HG02885 (cell line): ENCODE results near the gene ARL6IP5.

ENCODE experiments used
- ATAC-seq: cut with Tn5 transposase; IDR thresholded peaks from one replicate; pipeline ENCODE4 v1.9.1; 2021; ENCODE audit warnings: mild to moderate bottlenecking; ENCODE audit not compliant: unreplicated experiment, poor library complexity

ARL6IP5 gene

DNA sequence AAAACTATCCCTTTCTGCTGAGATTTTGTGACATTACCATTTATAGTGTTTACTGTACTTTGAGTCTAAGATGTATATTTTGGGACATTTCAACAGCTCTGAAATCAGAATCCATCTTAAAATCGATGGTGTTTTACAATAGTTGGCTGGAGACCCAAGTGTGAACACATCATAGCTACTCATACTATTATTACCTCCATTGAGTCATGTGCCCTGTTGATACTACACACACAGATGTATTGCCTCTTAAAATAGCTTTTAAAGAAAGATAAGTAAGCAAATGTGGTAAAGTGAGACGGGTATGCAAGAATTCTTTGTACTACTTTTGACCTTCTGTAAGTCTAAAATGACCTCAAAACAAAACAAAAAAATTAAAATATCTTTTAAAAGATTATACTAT, 31.0 kb downstream of the ARL6IP5 start:
- ATAC-seq, result no peak

DNA sequence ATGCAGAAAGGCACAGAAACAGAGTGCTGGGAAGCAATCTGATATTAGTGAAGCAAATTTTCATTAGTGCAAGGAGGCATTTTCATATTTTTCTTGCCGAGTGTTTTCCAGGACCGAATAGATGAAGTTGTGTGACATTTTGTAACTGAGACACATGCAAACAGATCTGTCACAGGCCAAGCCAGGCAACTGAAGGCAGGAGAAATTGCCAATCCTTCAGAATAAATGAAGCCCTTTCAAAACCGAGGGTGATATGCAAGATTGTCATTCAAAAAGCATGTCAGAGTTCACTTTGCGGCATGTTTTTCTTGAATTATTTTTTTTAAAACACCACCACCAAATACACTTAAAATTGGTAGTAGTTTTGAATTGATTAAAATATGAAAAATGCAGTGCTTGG, 31.4 kb downstream of the ARL6IP5 start:
- ATAC-seq, result no peak

DNA sequence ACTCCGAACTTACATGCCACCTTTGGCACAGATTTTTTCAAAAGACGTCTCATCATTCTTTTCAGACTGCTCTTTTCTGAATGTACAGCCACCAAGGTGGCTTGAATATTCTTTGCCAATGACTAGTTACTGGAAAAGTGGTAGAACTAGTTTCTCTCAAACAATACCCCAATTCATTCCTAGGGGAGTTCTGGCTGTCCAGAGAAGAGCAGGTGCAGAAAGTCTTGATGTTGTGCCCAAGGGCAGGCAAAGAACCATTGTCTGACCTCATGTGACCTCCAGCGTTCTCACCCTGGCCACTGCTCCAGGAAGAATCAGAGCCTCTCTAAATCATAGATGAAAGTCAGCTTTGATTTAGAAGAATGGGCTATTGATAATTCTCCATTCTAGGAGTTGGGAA, 32.2 kb downstream of the ARL6IP5 start:
- no peak for ATAC-seq

DNA sequence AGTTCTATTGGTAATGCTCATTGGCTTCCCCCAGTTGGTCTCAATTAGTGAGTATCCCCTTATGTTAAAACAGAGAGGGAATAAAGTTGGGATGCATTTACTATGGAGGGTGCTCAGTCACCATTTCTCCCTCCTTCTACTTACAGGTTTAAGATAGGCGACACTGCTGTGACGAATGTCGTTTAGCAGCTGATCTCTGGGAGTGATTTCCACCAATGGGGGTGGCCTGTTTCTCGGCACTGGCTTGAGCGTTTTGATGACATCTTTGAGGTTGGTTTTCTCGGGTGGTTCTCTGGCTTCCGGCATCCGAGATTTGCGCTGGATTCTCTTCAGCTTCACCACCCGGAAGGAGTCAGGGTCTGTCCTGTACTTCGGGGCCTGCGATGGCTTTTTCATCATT, 33.8 kb downstream of the ARL6IP5 start:
- ATAC-seq, result no peak

DNA sequence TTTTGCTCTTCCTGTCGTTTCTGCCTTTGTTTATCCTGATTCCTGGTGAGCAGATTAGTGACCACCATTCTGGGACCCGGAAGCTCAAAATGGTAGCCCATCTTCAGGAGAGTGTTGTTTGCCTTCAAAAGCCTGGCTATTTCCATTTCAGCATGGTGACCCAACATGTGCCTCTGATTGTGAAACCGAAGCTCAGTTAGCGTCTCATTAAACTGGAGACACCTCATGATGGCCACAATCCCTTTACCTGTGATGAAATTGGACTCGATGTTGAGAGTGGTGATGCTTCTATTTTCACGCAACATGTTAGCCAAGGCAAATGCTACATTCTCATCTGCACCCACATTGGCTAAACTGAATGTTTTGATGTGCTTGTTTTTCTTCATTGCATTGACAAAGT, 34.4 kb downstream of the ARL6IP5 start:
- ATAC-seq, result no peak

DNA sequence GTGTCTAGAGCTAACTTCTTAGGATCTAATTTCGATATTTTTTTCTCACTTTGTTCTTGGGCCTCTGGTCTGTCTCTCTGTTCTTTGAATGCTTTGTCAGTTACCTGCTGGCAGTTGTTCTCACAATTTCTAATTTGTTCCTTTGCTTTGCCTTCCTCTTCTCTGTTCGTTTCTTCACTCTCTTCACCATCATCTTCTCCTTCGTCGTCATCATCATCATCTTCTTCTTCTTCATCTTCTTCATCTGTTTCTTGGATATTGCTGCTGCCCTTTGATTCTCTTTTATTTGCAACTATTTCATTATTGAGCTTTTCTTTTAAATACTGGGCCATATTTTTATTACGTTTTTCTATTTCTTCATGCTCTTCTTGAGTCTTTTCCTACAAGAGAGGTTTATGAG, 34.9 kb downstream of the ARL6IP5 start:
- ATAC-seq, result no peak

DNA sequence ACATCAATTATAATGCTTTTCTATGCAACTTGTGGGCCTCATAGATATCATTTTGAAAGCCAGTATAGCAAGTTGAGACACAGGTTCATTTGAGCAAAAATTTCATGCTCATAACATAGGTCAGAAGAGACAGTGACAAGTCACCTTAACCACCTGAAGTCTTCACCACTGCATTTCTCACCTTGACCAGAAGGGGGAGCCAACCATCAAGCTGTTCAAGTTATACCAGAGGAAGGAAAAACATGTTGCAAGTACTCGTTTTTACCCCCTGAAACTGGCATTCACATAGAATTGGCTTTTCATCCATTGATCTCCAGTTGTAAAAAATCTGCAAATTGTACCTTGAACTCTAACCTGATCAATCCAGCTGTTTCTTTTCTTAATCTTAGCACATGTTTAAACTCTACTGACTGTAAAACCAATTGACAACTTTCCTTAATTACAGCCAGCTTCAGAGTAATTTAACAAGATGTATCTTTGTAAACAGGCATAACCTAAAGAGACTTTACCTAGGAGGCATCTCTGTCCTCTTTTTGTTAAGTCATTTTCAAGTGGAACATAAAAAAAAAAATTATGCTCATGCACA, 36.2 kb downstream of the ARL6IP5 start:
- ATAC-seq, result peak; percentile 93

DNA sequence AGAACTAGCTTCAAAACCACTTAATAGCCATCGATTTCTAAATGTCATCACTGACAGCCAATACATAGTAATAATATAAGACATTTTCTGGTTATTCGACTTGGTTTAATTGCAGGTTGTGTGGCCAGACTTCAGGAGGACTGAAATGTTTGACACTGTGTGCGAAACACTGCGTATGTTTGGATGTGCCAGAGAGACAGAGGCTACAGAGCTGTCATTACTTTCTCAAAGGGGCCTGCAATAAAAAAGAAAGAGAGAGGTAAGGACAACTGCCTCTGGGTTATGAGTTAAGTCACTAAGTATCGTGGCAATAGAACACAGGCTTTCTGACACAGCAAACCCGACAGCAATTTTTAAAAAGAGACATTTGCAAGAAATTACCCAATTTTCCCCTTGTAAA, 36.8 kb downstream of the ARL6IP5 start:
- no peak for ATAC-seq

DNA sequence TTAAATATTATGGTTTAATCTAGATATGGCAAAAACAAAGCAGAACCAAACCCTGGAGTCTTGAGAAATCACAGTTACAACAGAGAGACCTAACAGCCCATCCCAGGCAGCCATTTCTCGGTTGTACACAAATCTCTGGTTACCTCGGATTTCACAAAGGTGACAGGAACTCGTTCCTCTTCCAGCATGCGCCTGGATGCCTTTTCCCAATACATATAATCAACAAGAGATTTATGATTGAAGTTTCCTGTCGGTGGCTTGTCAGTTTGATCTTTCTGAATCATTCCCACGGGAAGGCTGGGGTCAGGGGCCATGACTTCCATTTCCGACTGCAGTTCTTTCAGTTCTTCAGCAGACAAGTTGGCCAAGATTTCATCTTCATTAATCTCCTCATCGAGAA, 37.2 kb downstream of the ARL6IP5 start:
- ATAC-seq, result no peak

DNA sequence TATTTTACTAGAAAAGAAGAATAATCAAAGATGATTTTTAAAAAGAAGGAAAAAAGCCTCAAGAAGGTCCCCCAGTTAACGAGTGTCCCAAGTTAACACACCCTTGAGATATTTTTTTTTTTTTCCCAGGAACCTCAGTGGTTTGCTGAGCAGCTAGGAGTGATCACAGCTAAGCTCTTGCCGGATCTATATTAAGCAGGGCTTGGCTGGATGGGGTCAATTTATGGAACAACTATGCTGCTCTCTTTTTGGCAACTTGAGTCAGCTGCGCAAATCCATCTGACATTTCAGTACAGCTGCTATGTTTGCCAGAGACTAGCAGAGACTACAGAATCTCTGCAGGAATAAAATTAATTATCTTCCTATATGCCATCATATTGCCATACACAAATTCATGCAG, 37.7 kb downstream of the ARL6IP5 start, which contains the start of gene LMOD3:
LMOD3 (minus strand) TSS at position 193 of the 400 bp plus-strand sequence. CDS start 209 bp downstream, outside the sequence.
- no peak for ATAC-seq

DNA sequence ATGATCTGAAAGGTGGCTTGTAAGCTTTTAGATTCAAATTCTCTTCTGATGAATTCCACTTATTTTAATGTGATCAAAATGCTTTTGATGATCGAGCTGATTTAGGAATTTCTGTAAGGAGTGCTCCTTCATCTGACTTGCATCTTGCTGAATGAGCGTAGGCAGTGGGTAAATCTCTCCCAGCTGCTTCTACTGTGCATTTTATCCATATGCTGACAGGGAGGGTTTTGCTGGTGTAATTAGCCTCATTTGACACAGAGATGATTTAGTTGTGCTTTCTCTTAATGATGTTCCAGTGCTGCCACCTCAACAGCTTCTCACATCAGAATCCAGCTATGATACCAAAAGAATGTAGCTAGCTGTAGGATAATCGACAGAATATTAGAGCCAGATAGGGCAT, 41.5 kb downstream of the ARL6IP5 start:
- no peak for ATAC-seq

DNA sequence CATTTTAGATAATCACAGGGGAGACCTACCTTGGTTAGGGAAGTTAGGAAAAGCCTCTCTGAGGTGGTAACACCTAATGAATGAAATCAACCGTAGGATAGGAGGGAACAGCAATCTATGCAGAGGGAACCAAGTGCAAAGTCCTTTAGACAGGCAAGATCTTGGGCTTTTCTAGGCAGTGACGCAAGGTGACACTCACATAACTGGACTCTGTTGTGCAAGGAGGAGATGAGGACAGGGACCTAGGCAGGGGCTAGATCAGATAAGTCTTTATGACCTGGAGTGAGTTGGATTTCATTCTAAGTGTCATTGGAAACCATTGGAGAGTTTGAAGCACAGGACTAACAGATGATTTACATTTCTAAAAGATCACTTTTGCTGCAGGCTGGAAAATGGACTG, 42.3 kb downstream of the ARL6IP5 start:
- ATAC-seq, result no peak

DNA sequence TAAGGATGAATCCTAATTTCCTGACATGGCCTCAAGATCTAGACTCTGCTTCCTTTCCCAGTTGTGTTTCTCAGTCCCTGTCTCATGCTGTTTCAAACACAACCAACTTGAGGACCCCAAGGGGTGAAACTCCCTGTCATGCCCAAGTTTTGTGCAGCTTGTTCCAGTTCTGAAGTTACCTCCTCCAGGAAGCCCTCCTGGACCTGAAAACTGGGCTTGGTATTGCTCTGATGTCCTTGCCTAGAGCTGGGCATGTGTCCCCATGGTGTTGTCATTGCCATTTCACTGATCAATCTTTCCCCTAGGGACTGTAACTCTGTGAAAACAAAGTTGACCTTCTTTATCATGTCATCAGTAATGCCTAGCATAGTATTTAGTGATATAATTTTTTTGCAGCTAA, 43.8 kb downstream of the ARL6IP5 start:
- ATAC-seq, result no peak

DNA sequence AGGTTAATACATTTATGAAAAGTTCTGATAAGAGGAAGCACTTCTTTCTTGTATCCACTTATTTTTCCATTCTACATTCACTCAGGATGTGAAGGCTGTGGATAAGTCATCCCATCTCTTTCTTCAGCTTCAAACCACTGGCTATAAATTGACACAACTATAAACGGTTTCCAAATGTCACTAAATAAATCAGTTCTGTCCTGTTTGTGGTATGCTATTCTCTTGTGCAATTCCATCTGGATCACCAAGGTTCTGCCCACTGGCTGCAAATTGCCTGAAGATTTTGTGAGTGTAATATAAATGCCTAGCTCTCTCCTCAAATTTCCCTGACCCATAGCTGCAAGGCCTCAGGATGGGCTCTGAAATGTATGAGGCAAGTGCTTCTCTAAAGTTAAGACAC, 44.8 kb downstream of the ARL6IP5 start:
- no peak for ATAC-seq

DNA sequence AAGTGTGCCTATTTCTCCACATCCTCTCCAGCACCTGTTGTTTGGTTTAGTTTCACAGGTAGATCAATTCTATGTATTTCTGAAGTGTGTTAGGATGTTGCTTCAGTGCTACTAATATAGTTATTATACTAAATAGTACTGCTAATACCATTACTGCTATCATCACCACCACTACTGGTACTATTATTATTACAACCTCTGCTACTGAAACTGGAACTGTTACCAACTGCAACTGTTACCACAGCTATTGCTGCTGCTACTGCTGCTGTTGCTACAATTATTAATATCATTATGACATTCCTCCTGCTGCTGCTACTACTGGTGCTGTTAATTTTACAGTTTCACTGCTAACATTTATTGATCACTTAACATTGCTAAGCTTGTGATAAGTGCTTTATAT, 46.0 kb downstream of the ARL6IP5 start:
- ATAC-seq, result peak; percentile 99

DNA sequence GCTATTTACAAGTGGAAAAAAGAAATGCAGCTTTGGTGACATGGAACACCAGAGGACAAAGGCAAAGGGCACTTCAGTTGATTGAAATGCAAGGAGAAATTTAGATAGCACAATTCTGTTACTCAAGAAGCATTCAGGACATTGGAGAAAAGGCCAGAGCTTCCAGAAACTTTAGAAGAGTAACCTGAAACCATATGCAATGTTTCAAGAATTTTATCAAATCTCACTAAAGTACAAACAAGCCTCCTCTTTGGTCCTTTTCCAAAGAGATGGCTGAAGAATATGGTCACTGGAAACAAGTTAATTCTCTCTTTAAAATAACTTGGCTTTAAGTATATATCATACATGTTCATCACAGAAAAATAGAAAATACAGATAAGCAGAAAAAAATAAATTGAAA, 52.3 kb downstream of the ARL6IP5 start:
- no peak for ATAC-seq

DNA sequence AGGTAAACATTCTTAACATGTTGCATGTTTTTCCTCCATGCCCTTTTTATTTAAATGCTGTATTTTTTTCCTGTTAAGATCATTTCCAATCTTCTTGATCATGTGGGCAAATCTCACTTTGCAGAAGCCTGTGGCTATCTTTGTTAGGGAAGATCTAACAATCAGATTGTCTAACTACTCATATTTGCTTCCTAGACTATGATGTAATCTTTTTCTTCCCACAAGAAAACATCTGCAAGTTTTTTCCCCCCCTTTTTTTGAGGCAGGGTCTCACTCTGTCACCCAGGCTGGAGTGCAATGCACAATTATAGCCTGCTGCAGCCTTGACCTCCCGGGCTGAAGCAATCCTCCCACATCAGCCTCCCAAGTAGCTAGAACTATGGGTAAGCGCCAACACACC, 52.7 kb downstream of the ARL6IP5 start:
- no peak for ATAC-seq

DNA sequence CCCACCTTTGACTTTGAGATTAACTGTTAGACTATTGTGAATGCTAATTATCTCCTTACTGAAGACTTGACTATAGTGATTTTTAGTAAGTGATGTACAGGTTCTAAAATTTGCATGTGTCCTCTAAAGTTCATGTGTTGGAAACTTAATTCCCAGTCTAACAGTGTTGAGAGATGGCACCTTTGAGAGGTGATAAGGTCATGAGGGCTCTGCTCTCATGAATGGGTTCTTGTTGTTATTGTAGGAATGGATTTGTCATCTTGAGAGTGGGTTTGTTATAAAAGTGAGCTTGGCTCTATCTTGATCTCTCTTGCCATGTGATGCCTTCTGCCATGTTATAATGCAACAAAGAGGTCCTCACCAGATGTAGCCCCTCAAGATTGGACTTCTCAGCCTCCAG, 56.6 kb downstream of the ARL6IP5 start:
- ATAC-seq, result no peak

DNA sequence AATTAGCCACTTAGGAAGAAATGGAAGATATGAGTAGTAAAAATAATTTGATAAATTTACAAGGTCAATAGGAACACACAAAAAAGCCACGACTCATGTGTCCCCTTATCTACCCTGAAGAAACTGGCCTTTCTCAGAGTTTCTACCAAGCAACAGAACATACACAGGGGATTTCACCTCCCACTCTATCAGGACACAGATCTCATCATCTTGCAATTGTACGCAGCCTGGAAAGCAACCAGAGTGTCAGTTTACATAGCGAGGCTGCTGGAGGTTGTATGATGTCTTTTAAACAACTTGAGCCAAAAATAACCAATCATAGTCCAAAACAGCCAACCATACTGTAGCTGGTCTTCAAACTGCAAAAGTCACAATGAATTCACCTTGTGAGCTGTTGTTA, 57.4 kb downstream of the ARL6IP5 start:
- ATAC-seq, result no peak

DNA sequence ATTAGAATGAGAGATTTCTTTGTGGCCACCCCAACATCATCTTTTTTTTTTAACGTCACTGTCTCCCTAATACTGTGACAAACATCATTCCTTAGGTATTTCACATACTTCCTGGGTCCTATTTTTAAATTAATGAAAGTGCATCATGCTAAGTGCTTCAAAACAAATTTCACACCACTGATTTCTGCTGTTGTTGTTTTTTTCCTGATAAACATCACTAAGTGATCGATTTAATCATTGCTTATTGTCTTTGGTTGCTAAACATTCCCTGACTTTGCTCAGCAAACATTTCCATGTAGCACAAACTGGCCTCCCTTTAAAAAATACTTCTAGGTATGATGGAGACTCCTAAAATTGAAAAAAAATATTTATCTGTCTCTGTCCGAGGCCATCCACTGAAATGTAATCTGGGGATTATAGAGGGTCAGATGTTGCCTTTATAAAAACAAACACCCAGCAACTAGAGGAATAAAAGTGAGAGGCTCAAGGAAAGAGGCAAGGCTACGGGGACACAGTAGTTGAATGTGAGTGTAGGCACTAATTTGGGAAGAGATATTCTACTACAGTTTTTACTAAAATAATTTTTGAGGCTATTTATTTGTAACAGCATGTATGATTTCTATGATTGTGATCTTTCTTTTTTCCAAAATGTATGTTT, 58.2 kb downstream of the ARL6IP5 start:
- ATAC-seq, result no peak

DNA sequence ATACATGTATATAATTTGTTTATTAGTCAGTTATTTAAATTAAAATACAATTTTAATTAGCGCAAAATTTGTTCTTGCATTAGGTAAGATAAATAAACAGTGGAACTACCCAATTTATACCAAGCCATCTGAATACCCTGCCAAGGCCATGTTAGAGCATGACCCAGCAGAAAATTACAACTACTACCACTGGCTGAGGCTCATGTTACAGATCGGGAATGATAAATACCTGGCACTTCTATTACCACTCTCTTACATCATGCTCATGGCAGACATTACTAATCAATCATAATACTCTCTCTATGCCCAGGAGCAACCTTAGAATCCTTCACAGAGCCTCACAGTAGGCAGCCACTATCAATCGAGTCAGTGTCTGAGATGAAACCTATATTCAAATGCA, 58.9 kb downstream of the ARL6IP5 start:
- ATAC-seq, result no peak

DNA sequence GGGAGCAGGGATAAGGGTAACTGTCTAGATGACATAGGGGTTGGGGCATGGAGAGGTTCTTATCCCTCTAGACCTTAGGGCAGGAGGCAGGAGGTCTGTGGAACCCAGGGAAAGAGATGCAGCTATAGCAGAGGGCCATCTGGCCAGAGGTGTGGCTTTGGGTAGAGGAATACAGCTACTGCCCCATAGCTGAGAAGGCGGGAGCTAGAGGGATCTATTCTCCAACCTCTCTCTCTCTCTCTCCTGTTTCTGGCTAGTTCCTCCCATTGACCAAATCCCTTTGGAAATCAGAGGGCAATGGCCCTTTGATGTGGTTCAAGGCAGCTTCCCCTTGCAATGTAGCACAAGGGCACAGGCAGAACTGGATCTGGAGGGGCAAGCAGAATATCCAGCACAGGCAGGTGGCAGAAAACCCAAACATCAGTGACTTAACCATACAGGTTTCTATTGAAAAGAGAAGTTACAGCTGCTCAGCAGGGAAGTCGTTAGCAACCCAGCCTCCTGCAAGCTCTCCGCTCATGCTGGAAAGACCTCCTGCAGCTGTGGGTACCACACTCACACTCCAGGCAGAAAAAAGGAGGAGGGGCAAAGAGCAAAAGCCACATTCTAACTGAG, 60.0 kb downstream of the ARL6IP5 start:
- no peak for ATAC-seq
